Cardiac muscle cell (in vitro differentiated cells and primary cell): Measurements from ENCODE around the gene IL31. TPM values are rescaled to one million over a fixed set of nuclear protein-coding genes. Genes with fewer than 3 reads are reported as not detected.

Experiments
- DNase-seq, 2 donors: peaks; one replicate each; pipeline versions ENCODE4 v3.0.0 to v3.0.0-alpha.2; 2010 to 2017; ENCODE audit warnings: low read depth in 1 of 2, low spot score in 1 of 2
- H3K27ac ChIP-seq: fragments of 200-600 bp; sonication (generic); 2 replicates; pipeline ENCODE4 v1.5.1; 2016
- H3K27me3 ChIP-seq: fragments of 200-600 bp; sonication (generic); 2 replicates; pipeline ENCODE4 v1.6.0; 2016; ENCODE audit warnings: control low read depth
- H3K36me3 ChIP-seq: fragments of 200-600 bp; sonication (generic); 2 replicates; pipeline ENCODE4 v1.5.1; 2016; ENCODE audit warnings: control low read depth
- H3K4me1 ChIP-seq: fragments of 200-600 bp; sonication (generic); 2 replicates; pipeline ENCODE4 v1.8.1; 2017; ENCODE audit warnings: low read depth, mild to moderate bottlenecking, mixed run types
- H3K4me3 ChIP-seq: fragments of 200-600 bp; sonication (generic); 2 replicates; pipeline ENCODE4 v1.5.1; 2016; ENCODE audit warnings: mild to moderate bottlenecking
- H3K9me3 ChIP-seq: fragments of 200-600 bp; sonication (generic); 2 replicates; pipeline ENCODE4 v1.5.1; 2017; ENCODE audit warnings: low read depth, mild to moderate bottlenecking, control low read depth
- polyA plus RNA-seq: library from polyadenylated mRNA; unstranded; fragments of >200 nt; fragmentation: Nextera tagmentation; extraction: Ambion mirVana; gene quantifications from 2 replicates; pipeline ENCODE4 v1.2.1, GENCODE V29; 2016
- total RNA-seq: library from RNA; depleted of rRNA; stranded (reverse); fragments of >200 nt; gene quantifications from 2 replicates; pipeline ENCODE4 v1.2.3, GENCODE V29; 2016
- TF ChIP-seq, protein P1 (sequence below): IDR thresholded peaks from 2 replicates; pipeline ENCODE4 v1.5.1; 2012; ENCODE audit warnings: low read depth, mild to moderate bottlenecking, low read length

IL31 gene
- total and polyA plus RNA-seq, 2 experiments from 2014 or later: not detected

DNA sequence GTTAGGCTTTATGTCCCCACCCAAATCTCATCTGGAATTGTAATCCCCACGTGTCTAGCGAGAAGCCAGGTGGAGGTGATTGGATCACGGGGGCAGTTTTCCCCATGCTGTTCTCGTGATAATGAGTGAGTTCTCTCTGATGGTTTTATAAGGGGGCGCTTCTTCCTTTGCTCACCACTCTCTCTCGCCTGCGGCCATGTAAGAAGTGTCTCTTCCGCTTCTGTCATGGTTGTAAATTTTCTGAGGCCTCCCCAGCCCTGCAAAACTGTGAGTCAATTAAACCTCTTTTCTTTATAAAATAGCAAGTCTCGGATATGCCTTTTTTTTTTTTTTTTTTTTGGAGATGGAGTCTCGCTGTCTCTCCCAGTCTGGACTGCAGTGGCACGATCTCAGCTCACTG, 13.3 kb downstream of the IL31 start:
- Histone ChIP-seq H3K4me1 (no peaks in the 10 kb centered on the region), H3K4me3 (no peak overlapping the region), H3K27me3 (no peaks in the 10 kb centered on the region), H3K27ac (no peak overlapping the region), H3K9me3 (no peaks in the 10 kb centered on the region), H3K36me3 (no peaks in the 10 kb centered on the region)
- no peak for DNase-seq
- TF ChIP-seq, protein P1, sequence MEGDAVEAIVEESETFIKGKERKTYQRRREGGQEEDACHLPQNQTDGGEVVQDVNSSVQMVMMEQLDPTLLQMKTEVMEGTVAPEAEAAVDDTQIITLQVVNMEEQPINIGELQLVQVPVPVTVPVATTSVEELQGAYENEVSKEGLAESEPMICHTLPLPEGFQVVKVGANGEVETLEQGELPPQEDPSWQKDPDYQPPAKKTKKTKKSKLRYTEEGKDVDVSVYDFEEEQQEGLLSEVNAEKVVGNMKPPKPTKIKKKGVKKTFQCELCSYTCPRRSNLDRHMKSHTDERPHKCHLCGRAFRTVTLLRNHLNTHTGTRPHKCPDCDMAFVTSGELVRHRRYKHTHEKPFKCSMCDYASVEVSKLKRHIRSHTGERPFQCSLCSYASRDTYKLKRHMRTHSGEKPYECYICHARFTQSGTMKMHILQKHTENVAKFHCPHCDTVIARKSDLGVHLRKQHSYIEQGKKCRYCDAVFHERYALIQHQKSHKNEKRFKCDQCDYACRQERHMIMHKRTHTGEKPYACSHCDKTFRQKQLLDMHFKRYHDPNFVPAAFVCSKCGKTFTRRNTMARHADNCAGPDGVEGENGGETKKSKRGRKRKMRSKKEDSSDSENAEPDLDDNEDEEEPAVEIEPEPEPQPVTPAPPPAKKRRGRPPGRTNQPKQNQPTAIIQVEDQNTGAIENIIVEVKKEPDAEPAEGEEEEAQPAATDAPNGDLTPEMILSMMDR: no peak

DNA sequence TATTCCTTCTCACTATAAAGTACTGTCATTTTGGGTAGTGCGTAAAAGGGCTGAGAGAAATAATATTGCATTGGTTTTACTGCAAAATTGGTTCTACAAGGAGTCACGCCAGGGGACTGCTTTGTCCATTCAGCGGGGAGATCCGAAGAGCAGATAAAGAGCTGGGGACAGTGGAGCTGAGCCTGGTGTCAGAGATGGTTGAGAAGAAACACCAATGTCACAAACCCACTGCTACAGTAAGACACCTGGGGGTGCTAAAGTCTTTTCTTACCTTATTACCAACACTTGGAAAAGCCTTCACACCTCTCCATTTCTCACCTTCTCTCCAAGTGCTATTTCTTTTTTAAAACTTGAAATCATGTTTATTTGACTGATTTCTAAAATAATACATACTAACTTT, 14.1 kb downstream of the IL31 start:
- no peaks in the 10 kb centered on the region for H3K36me3 ChIP-seq
- no peak overlapping the region for H3K27ac ChIP-seq
- no peaks in the 10 kb centered on the region for H3K9me3 ChIP-seq
- H3K4me3 ChIP-seq: no peak overlapping the region
- H3K4me1 ChIP-seq: no peaks in the 10 kb centered on the region
- TF ChIP-seq, protein P1: no peak
- DNase-seq: no peak
- no peaks in the 10 kb centered on the region for H3K27me3 ChIP-seq

DNA sequence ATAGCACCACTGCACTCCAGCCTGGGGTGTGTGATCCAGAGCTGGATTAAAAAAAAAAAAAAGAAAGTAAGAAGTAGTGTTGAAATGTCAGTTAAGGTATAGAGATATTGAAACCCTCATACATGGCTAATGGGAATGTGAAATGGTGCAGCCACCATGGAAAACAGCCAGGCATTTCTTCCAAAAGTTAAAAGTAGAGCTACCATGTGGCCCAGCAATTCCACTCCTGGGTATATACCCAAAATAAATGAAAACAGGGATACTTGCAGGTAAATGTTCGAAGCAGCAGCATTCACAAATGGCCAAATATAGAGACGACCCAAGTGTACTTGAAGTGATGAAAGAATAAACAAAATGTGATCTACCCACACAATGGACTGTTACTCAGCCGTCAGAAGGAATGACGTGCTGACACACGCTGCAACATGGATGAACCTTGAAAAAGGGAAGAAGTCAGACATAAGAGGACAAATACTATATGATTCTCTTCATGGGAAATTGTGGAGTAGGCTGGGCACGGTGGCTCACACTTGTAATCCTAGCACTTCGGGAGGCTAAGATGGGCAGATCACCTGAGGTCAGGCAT, 15.2 kb downstream of the IL31 start:
- no peak overlapping the region for H3K4me3 ChIP-seq

DNA sequence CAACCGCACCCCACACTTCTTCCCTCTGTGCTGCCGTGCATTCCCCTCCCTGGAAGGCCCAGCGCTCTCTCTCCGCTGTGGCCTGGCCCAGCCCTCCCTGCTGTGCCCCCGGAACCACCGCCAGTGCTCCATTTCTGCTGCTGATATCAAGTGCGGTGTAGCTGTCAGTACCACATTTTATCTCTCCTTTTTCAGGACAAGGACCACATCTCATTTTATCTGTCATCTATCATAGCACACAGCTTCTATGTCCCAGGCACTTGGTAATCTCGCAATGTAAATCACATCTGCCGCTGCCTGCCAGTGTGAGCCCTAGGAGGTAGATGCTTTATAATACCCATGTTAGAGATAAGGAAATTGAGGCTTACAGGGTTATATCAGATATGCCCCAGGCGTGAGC, 18.3 kb downstream of the IL31 start:
- Histone ChIP-seq H3K27ac (no peak overlapping the region), H3K4me1 (no peaks in the 10 kb centered on the region), H3K4me3 (no peak overlapping the region), H3K36me3 (no peaks in the 10 kb centered on the region), H3K9me3 (no peaks in the 10 kb centered on the region), H3K27me3 (no peaks in the 10 kb centered on the region)
- no peak for DNase-seq
- TF ChIP-seq, protein P1: no peak

More for the DNA sequence above, 15.2 kb downstream of the IL31 start:
- Histone ChIP-seq H3K27ac (no peak overlapping the region), H3K36me3 (no peaks in the 10 kb centered on the region), H3K4me1 (no peaks in the 10 kb centered on the region), H3K9me3 (no peaks in the 10 kb centered on the region), H3K27me3 (no peaks in the 10 kb centered on the region)
- TF ChIP-seq, protein P1: no peak
- DNase-seq: no peak

DNA sequence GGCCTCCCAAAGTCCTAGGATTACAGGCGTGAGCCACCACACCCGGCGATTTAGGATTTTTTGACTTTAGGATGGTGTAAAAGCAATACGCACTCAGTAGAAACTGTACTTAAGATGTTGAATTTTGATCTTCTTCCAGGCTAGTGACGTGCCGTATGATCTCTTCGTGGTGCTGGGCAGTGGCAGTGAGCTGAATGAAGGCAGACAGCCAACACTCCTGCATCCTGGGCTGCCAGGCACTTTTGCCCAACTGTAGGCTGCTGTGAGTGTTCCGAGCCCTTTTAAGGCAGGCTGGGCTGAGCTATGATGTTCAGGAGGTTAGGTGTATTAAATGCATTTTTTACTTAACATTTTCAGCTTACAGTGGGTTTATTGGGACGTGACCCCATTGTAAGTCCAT, 21.3 kb downstream of the IL31 start:
- DNase-seq: no peak

More for the DNA sequence above, 21.3 kb downstream of the IL31 start:
- Histone ChIP-seq H3K36me3 (no peaks in the 10 kb centered on the region), H3K9me3 (no peaks in the 10 kb centered on the region), H3K27ac (no peak overlapping the region), H3K4me1 (no peaks in the 10 kb centered on the region), H3K27me3 (no peaks in the 10 kb centered on the region), H3K4me3 (no peak overlapping the region)
- TF ChIP-seq, protein P1: no peak
